Measurements from ENCODE around the gene ADAMTSL5.

GRCh38 chr19:1473085-1473851 lies 39.6 kb downstream of the ADAMTSL5 start:
- TF ChIP-seq CTCF (IDR thresholded peaks at IDR 0.05; ENCODE audit: low read length) (no peak), EZH2phosphoT487 (IDR thresholded peaks at IDR 0.05; ENCODE audit: low read length) (no peak), EZH2 (optimal IDR thresholded peaks at IDR 0.05; ENCODE audit: low read depth, low read length) (no peak)

Data from MM.1S (cell line).